HG02571 (cell line): Measurements from ENCODE around the gene NIPSNAP3A.

Source experiments
- ATAC-seq: cut with Tn5 transposase; IDR thresholded peaks from one replicate; pipeline ENCODE4 v1.9.1; 2021; ENCODE audit warnings: mild to moderate bottlenecking, moderate library complexity; ENCODE audit not compliant: unreplicated experiment

Gene NIPSNAP3A

DNA sequence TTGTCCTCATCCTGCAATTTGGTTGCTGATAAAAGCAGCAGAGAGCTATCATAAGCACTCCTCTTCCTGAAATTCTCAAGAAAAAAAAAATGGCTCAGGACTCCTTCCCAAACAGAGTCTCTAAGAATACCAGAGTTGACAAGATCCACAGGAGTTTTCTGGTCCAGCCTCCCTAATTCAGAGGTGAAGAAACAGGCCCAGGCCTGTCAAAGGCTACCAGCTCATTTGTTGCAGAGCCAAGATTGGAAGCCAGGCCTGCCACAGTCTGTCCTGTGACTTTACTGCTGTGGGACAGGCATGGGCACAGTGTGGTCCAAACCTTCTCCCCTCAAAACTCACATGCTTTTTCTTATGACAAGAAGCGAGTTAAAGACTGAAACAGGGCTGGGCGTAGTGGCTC, 58.0 kb downstream of the NIPSNAP3A start:
- no peak for ATAC-seq

DNA sequence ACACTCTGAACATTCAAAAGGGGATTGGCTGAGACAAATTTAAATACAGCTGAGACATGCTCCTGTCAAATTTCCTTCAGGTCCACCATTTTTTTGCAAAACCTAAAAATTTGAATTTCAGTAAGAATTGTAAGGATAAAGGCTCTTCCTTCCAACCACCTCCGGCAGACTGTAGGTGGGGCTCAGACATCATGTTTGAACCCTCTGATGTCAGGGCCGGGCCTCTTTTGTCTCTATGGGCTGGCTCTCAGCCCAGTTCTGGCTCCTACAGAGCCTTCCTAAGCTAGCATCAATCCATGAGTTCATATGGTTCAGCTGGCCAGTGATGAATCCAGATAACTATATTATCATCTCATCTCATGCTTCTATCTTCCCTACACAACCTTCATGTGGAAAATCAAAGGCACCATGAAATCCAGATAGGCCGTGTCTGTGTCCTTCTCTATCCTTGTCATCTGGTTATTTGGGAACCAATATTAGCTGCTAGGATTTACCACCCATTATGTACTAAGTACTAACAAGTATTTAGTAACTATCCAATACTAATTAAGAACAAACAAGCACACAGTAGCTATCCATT, 60.6 kb downstream of the NIPSNAP3A start:
- no peak for ATAC-seq
